Activated T-cell treated with anti-CD3 and anti-CD28 coated beads, Interleukin-2, amount 50 U/mL, for 4 hours (primary cell): Measurements from ENCODE around the gene LAMC3. TPM values are rescaled to one million over a fixed set of nuclear protein-coding genes. Genes with fewer than 3 reads are reported as not detected.

Experiments
- ATAC-seq, 2 donors: fragments of 200-7000 bp; cut with Tn5 transposase; one replicate each; pipeline ENCODE4 v1.10.0; 2021
- DNase-seq: peaks from one replicate; pipeline ENCODE4 v3.0.0-alpha.2; 2020
- H3K27me3 Mint-ChIP-seq: one replicate; pipeline ENCODE4 v1.8.0; 2021; ENCODE audit warnings: low read depth, mixed read lengths
- H3K36me3 Mint-ChIP-seq: one replicate; pipeline ENCODE4 v1.8.0; 2022; ENCODE audit warnings: mixed read lengths; ENCODE audit not compliant: insufficient read depth
- H3K4me1 Mint-ChIP-seq: one replicate; pipeline ENCODE4 v1.8.0; 2021; ENCODE audit warnings: low read depth, mixed read lengths
- H3K4me3 Mint-ChIP-seq: one replicate; pipeline ENCODE4 v1.8.0; 2021; ENCODE audit warnings: mild to moderate bottlenecking, moderate library complexity, mixed read lengths
- H3K9me3 Mint-ChIP-seq: one replicate; pipeline ENCODE4 v1.8.0; 2021; ENCODE audit warnings: mixed read lengths
- total RNA-seq, 3 donors: library from RNA; stranded (reverse); gene quantifications; one replicate each; pipeline ENCODE4 v1.2.1, GENCODE V29; 2021

Gene LAMC3
- total RNA-seq, 3 donors from 2014 or later = 0.05 to 0.71 (median 0.41) TPM

- Mint-ChIP-seq H3K4me3 (no peak overlapping the region), H3K36me3 (no peaks in the 10 kb centered on the region), H3K27me3 (peaks cover 46% of the 10 kb centered on the region), H3K9me3 (no peaks in the 10 kb centered on the region), H3K4me1 (no peaks in the 10 kb centered on the region)
- DNase-seq (no peak), ATAC-seq (no peak)
These were observed 888 bp upstream of the LAMC3 start for GRCh38 chr9:131008086-131008485.

- Mint-ChIP-seq H3K4me3 (no peak overlapping the region), H3K36me3 (no peaks in the 10 kb centered on the region), H3K27me3 (peaks cover 46% of the 10 kb centered on the region), H3K4me1 (no peaks in the 10 kb centered on the region), H3K9me3 (no peaks in the 10 kb centered on the region)
- DNase-seq (no peak), ATAC-seq (no peak)
These were observed 438 bp upstream of the LAMC3 start for GRCh38 chr9:131008563-131008908.

- Mint-ChIP-seq H3K4me1 (no peaks in the 10 kb centered on the region), H3K9me3 (no peaks in the 10 kb centered on the region), H3K36me3 (no peaks in the 10 kb centered on the region), H3K4me3 (no peak overlapping the region), H3K27me3 (peaks cover 47% of the 10 kb centered on the region)
- no peak for DNase-seq
- no peak for ATAC-seq
These were observed 1.7 kb downstream of the LAMC3 start for GRCh38 chr9:131010482-131011273.

- ATAC-seq (no peak), DNase-seq (no peak)
- Mint-ChIP-seq H3K4me1 (no peaks in the 10 kb centered on the region), H3K36me3 (no peaks in the 10 kb centered on the region), H3K4me3 (no peak overlapping the region), H3K27me3 (peaks cover 55% of the 10 kb centered on the region), H3K9me3 (no peaks in the 10 kb centered on the region)
These were observed 2.5 kb downstream of the LAMC3 start for GRCh38 chr9:131011274-131012022.

- Mint-ChIP-seq H3K9me3 (no peaks in the 10 kb centered on the region), H3K27me3 (peaks cover 51% of the 10 kb centered on the region)
- no peak for DNase-seq
These were observed 3.0 kb downstream of the LAMC3 start for GRCh38 chr9:131012023-131012334.

DNA sequence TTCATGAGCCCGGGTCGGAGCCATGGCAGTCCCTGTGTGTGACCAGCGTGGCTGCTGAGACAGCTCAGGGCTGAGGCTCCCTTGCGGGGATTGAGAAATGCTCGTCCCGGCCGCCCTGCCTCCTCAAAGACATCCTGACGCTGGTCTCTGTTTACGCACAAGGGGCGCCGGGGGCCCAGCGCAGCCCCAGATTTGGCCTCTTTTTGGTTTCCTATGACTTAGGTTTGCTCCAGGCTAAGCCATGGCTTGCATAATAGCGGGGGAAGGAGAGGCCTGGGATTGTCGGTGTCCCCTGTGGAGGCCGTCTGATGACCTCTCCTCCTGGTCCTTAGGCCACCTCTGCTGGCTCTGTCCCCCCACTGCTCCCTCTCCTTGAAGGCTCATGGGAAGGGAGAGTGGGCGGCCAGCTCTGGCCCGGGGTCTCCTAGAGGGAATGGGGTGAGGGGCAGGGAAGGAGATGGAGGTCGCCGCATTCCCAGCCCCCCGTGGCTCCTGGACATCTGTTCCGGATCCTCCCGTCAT lies 3.5 kb downstream of the LAMC3 start:
- DNase-seq (no peak), ATAC-seq (no peak)
- no peaks in the 10 kb centered on the region for H3K36me3 Mint-ChIP-seq
- H3K4me1 Mint-ChIP-seq = no peaks in the 10 kb centered on the region
- peaks cover 47% of the 10 kb centered on the region for H3K27me3 Mint-ChIP-seq
- H3K4me3 Mint-ChIP-seq = no peak overlapping the region
- H3K9me3 Mint-ChIP-seq = no peaks in the 10 kb centered on the region

More at GRCh38 chr9:131012023-131012334, 3.0 kb downstream of the LAMC3 start:
- H3K4me1 Mint-ChIP-seq = no peaks in the 10 kb centered on the region
- ATAC-seq = no peak
- H3K36me3 Mint-ChIP-seq = no peaks in the 10 kb centered on the region
- H3K4me3 Mint-ChIP-seq = no peak overlapping the region

DNA sequence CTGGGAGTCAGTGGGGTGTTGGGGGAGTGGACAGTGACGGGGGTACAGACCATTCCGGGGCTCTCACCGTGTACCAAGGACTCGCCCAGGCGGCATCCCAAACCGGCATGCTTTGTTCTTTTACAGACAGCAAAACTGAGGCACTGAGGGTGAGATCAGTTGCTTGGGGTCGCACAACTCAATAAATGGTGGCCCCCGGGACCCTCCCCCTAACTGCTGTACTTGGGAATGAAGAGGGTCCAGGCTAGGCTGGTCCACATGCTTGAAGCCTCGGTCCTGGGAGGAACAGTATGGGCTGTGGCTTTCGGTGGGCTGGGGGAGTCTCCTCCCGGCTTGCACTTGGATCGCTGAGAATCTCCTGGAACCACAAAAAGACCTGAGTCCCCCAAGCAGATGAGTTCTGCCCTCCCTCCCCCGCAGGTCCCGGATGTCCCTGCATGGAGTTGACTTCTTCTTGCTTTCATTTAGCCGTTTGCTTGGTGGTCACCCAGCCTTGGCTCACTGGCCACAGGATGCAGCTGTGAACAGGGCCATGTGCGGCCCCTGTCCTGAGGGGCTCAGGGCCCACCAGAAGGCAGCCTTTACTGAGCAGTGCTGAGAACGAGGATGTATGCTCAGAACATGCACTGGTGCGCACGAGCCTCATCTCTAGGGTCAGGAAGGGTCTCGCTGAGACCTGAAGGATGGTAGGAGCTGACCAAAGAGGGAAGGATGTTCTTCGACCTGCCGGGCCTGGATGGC lies 4.2 kb downstream of the LAMC3 start:
- H3K27me3 Mint-ChIP-seq = peaks cover 47% of the 10 kb centered on the region
- H3K9me3 Mint-ChIP-seq = no peaks in the 10 kb centered on the region
- no peak for ATAC-seq
- no peaks in the 10 kb centered on the region for H3K36me3 Mint-ChIP-seq
- H3K4me1 Mint-ChIP-seq = no peaks in the 10 kb centered on the region
- DNase-seq = no peak
- H3K4me3 Mint-ChIP-seq = no peak overlapping the region

DNA sequence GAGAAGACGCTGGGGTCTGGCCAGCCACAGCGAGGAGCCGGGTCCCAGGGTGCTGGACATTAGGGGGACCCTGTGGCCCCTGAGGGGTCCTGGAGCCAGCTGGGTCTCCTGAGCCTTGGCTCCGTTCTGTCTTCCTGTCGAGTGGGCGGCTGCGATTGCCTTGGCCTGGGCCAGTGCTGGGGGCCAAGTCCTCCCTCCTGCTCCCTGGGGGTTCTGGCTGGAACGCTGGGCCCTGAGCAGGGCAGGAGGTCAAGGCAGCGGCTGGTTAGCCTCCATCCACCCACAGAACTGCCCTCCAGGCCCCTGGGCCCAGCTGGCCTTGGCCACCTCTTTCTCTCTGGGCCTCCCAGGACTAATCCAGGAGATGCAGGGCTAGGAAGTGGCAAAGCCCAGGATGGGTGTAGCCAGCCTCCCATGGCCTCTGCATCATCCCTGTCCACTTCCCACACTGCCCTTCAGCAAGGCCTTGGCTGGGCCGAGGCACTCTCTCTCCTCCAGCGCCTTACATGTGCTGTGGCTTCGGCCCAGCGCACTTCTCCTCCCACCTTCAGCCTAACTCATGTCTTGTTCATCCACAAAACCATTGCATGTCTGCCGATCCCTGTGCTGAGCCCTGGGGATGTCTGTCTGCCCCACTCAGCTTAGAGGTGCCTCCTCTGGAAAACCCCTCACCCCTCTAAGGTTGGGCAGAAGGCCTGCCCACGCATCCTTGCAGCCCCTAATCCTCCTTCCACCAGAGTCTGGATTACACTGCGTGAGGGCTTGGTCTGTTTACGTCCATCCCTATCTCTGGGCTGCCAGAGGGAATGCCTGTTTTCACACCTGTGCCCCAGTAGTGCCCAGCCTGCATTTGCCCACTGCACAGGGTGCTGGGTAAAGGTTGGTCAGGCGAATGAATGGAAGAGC lies 5.0 kb downstream of the LAMC3 start:
- Mint-ChIP-seq H3K4me1 (no peaks in the 10 kb centered on the region), H3K27me3 (peaks cover 48% of the 10 kb centered on the region), H3K4me3 (no peak overlapping the region), H3K9me3 (no peaks in the 10 kb centered on the region), H3K36me3 (no peaks in the 10 kb centered on the region)
- ATAC-seq = no peak
- DNase-seq = no peak

DNA sequence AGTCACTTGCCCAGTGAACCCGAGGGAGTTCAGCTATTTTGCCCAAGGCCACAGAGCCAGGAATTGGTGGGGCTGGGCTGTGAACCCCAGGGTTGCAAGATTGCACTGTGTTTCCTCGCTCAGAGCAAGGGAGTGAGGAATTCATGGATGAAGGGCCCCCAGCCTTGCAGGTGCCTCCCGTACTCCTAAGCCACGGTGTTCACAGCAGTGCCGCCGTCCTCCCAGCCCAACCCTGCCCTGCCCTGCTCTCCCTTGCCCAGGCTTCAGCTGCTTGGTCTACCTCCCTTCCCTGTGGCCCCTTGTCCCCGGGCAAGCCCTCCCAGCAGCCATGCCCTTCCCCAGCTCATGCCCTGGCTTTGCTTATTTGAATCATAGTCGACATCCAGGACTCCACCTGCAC lies 6.1 kb downstream of the LAMC3 start:
- H3K4me3 Mint-ChIP-seq = no peak overlapping the region
- H3K36me3 Mint-ChIP-seq = no peaks in the 10 kb centered on the region
- H3K4me1 Mint-ChIP-seq = no peaks in the 10 kb centered on the region
- ATAC-seq = no peak
- peaks cover 44% of the 10 kb centered on the region for H3K27me3 Mint-ChIP-seq
- no peaks in the 10 kb centered on the region for H3K9me3 Mint-ChIP-seq
- DNase-seq = no peak

DNA sequence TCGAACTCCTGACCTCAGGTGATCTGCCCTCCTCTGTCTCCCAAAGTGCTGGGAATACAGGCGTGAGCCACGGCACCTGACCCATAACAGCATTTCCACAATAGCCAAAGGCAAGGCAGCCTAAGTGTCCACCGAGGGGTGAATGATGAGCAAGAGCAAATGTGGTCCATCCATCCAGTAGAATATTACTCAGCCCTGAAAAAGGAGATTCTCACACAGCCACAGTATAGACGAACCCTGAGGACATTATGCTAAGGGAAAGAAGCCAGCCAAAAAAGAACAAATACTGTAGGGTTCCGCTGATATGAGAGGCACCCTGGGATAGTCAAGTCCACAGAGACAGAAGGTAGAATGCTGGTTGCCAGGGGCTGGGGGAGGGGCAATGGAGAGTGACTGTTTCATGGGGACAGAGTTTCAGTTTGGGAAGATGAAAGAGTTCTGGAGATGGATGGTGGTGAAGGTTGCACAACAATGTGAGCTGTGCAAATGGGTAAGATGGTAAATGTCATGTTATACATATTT lies 7.0 kb downstream of the LAMC3 start:
- H3K4me1 Mint-ChIP-seq = no peaks in the 10 kb centered on the region
- ATAC-seq = no peak
- DNase-seq = no peak
- H3K9me3 Mint-ChIP-seq = no peaks in the 10 kb centered on the region
- peaks cover 40% of the 10 kb centered on the region for H3K27me3 Mint-ChIP-seq
- no peaks in the 10 kb centered on the region for H3K36me3 Mint-ChIP-seq
- no peak overlapping the region for H3K4me3 Mint-ChIP-seq

DNA sequence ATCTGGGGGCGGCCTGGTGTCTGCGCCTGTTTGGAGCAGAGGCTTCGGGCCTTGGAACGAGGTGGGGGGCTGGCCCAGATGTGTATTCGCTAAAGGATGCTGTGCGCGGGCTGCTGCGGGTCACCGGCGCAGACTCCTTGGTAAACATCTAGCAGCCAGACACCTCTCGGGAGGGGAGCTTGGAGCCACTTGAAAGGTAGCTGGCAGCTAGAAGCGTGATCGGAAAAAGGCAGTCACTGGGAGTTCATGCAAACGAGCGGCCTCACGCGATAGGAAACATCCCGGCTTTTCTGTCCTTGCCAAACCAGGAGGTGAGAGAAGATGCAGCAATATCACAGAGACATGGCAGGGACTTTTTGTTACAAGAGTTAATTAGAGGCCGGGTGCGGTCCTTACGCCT lies 8.1 kb downstream of the LAMC3 start:
- H3K9me3 Mint-ChIP-seq = no peaks in the 10 kb centered on the region
- H3K27me3 Mint-ChIP-seq = peaks cover 30% of the 10 kb centered on the region
- H3K4me3 Mint-ChIP-seq = no peak overlapping the region
- ATAC-seq (no peak), DNase-seq (no peak)
- no peaks in the 10 kb centered on the region for H3K4me1 Mint-ChIP-seq
- no peaks in the 10 kb centered on the region for H3K36me3 Mint-ChIP-seq

DNA sequence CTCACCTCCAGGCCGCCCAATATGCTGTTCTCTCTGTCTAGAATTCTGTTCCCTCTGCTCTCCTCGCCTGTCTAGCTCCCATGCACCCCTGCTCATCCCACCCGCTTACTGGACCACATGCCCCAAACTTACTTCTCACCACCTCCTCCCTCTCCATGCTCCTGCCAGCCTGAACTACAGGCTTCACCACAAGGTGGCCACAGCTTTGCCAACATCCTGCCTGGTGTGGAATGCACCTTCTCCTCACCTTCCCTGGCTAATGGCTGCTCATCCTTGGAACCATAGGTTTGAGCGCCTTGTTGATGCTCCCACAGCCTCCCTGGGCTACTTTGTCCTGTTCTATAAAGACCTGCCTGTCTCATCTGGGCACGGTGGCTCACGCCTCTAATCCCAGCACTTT lies 9.6 kb downstream of the LAMC3 start:
- DNase-seq = no peak

GRCh38 chr9:131019388-131020239 lies 10.6 kb downstream of the LAMC3 start:
- H3K9me3 Mint-ChIP-seq = no peaks in the 10 kb centered on the region

More for the DNA sequence above, 9.6 kb downstream of the LAMC3 start:
- no peaks in the 10 kb centered on the region for H3K4me1 Mint-ChIP-seq
- H3K4me3 Mint-ChIP-seq = no peak overlapping the region
- no peak for ATAC-seq
- no peaks in the 10 kb centered on the region for H3K36me3 Mint-ChIP-seq
- H3K9me3 Mint-ChIP-seq = no peaks in the 10 kb centered on the region
- peaks cover 28% of the 10 kb centered on the region for H3K27me3 Mint-ChIP-seq

More at GRCh38 chr9:131019388-131020239, 10.6 kb downstream of the LAMC3 start:
- no peaks in the 10 kb centered on the region for H3K4me1 Mint-ChIP-seq
- no peak for DNase-seq
- no peaks in the 10 kb centered on the region for H3K36me3 Mint-ChIP-seq
- peaks cover 26% of the 10 kb centered on the region for H3K27me3 Mint-ChIP-seq
- ATAC-seq = no peak
- no peak overlapping the region for H3K4me3 Mint-ChIP-seq
